ENCODE data around the gene ARF6.
"Not testable (repeated sequence)": the region's sequence is repeated elsewhere in the genome, so short reads cannot be mapped to it uniquely, and the experiment has no call there.

Gene ARF6

GRCh38 chr14:49909016-49909415 is 16.1 kb downstream of the ARF6 start:
- no peak for DNase-seq

GRCh38 chr14:49915085-49915484 is 22.2 kb downstream of the ARF6 start:
- no peak for DNase-seq

GRCh38 chr14:49918706-49919105 is 25.8 kb downstream of the ARF6 start:
- no peak for DNase-seq

GRCh38 chr14:49919825-49920659 is 27.2 kb downstream of the ARF6 start:
- no peak for DNase-seq

GRCh38 chr14:49920935-49921334 is 28.1 kb downstream of the ARF6 start:
- no peak for DNase-seq

- no peak for DNase-seq
These were observed 28.5 kb downstream of the ARF6 start for GRCh38 chr14:49921401-49921800.

GRCh38 chr14:49923442-49923841 is 30.6 kb downstream of the ARF6 start:
- DNase-seq: no peak

- DNase-seq: no peak
These were observed 31.0 kb downstream of the ARF6 start for GRCh38 chr14:49923881-49924280.

- DNase-seq: no peak
These were observed 32.0 kb downstream of the ARF6 start for GRCh38 chr14:49924852-49925251.

- DNase-seq: no peak
These were observed 33.9 kb downstream of the ARF6 start for GRCh38 chr14:49926803-49927202.

GRCh38 chr14:49928015-49928414 is 35.1 kb downstream of the ARF6 start:
- DNase-seq: no peak

GRCh38 chr14:49930720-49931119 is 37.8 kb downstream of the ARF6 start:
- DNase-seq: no peak

- DNase-seq: no peak
These were observed 38.6 kb downstream of the ARF6 start for GRCh38 chr14:49931523-49931922.

- DNase-seq: no peak
These were observed 40.2 kb downstream of the ARF6 start for GRCh38 chr14:49933128-49933527.

GRCh38 chr14:49933704-49934103 is 40.8 kb downstream of the ARF6 start:
- no peak for DNase-seq

- DNase-seq: no peak
These were observed 41.8 kb downstream of the ARF6 start for GRCh38 chr14:49934646-49935045.

- DNase-seq: no peak
These were observed 42.6 kb downstream of the ARF6 start for GRCh38 chr14:49935526-49935925.

GRCh38 chr14:49936246-49936645 is 43.4 kb downstream of the ARF6 start:
- DNase-seq: not testable (repeated sequence)

GRCh38 chr14:49936882-49937281 is 44.0 kb downstream of the ARF6 start:
- not testable (repeated sequence) for DNase-seq

- not testable (repeated sequence) for DNase-seq
These were observed 46.3 kb downstream of the ARF6 start for GRCh38 chr14:49939215-49939614.

GRCh38 chr14:49939884-49940510 is 47.1 kb downstream of the ARF6 start:
- no peak for DNase-seq

- DNase-seq: no peak
These were observed 48.0 kb downstream of the ARF6 start for GRCh38 chr14:49940808-49941421.

- DNase-seq: no peak
These were observed 49.2 kb downstream of the ARF6 start for GRCh38 chr14:49942090-49942489.

- no peak for DNase-seq
These were observed 51.6 kb downstream of the ARF6 start for GRCh38 chr14:49944501-49944900.
